Measurements from ENCODE around the gene UBAC2.
"Not testable (repeated sequence)": the region's sequence is repeated elsewhere in the genome, so short reads cannot be mapped to it uniquely, and the experiment has no call there.

Gene UBAC2

DNA sequence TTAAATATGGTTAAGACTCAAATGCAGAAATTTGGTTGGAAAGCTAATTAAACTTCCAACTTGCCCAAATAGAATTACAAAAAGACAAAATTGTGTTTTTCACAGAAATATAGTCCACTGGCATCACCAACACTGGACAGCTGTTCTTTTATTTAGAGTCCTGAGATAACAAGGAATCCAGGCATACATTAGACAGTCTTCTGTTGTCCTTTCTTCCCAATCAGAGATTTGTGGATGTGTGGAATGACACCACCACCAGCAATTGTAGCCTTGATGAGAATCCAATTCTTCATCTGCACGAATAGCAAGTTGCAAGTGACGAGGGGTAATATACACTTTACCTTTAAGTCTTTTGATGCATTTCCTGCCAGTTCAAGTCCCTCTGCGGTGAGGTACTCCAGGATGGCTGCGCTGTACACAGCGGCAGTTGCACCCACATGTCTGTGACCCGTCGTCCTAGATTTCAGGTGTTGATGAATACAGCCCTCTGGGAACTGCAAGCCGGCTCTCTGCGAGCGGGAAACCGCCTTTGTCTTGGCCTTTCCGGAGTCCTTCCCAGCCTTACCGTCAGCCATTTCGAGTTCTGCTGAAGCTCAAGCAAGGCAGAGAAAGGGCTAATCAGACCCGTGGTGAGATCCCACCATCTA is 14.7 kb downstream of the UBAC2 start:
- no peak for DNase-seq (ENCODE audit: low read depth)

DNA sequence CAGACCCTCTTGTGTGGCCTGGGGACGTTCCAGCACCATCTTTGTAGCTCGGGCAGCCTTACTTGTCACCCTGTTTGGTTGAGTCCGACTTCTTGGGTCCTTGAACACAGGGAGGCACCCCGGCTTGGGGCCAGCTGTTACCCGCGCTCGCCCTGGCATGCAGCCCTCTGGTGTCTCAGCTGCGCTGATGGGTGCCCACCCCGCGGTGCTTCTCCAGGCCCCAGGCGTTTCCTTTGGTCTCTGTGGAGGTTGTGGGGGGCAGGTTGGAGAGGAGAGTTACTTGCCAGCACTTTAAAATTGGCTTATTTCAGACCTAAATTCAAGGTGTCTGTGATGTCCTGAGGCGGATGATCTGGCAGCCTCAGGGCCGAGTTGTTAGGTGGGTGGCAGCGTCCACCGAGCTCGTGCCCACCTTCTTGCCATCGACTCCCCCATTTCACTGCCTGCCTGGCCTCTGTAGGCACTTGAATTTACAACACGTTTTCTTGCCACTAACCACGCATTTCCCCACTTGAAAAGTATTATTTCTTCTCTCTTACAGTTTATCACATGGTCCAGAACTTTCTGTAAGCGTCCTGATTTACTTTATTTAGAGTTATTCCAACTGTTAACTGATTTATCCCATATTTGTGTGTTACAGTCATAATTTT is 16.9 kb downstream of the UBAC2 start:
- DNase-seq (ENCODE audit: low read depth), result no peak

DNA sequence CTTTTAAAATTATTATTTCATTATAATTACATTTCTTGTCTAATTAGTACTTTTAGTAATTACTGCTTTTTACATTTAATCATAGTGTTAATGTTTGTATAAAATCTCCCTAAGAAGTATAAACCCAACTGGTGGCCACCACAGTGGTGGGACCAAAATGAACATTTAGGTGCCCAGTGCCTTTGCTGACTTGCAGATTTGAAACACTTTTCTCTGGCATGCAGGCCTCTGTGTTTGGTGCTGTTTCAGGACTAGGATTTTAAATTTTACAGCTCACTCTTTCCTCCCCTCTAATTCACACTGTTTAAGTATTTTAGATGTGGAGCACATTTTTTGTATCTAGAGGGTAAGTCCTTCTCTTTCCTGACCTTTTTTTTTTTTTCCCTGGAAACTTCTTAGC is 17.5 kb downstream of the UBAC2 start:
- no peak for DNase-seq (ENCODE audit: low read depth)

DNA sequence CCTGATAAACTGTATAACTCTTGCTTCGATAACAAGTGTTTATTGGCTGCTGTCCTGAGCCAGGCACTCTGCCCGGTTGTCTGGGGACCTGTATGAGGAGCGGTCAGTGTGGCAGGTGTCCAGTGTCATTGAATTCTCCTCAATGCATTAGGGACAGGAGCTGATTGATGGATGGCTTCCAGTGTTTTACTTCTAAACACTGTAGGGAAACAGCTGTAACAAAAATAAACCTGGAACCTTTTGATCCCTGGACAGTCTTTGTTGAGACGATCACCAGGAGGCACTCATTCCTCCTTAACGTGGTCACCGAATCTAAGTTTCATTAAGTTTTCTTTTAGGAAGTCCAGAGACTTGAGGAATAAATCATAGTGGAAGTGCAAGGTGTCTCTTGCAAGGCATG is 17.9 kb downstream of the UBAC2 start:
- DNase-seq (ENCODE audit: low read depth), result no peak

DNA sequence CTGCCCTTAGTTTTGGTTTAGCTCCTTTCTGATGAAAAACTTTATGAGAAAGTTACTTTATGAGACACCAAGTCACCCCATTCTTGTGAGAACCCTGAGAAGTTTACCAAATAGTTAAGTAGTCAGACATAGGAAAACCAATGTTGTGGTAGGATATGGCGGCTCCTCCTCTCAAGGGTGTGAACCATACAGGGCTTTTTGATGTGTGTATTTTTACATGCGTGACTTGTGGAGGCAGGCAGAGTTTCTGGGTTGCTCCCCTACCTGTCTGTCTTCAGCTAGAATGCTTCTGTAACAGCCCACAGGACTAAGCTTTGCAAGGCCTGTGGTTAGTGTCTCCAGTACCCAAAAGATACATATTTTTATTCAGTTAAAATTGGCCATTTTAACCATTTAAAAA is 18.3 kb downstream of the UBAC2 start:
- no peak for DNase-seq (ENCODE audit: low read depth)

DNA sequence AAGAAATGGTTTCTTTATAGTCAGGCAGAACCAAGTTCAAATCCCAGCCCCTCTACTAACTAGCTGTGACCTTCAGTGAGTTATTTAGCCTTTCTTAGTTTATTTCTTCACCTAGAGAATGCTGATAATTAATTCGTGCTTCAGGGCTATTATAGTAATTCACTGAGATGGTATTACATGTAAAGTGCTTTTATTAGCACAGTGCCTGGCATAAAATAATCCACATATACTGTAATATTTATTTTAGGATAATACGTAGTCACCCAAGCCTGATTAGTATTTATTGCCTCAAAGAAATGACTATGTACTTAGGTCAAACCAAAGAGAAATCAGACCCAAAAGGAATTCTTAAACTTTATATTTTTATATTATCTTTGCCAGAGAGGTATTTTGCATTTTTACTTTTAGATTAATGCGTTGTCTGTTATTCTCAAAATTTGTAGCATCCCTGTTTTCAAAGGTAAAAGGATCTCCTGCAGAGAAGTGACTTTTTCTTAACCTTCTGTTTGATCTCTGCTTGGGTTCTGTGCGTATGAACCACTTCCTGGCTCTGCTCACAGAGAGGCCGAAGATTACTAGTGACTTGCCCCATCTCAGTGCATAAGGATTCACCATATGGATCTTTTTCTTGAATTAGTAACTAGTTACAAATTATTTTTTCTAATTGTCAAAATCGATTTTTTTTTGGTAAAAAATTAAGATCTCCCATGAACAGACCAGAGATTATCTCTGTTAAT is 19.7 kb downstream of the UBAC2 start:
- no peak for DNase-seq (ENCODE audit: low read depth)

DNA sequence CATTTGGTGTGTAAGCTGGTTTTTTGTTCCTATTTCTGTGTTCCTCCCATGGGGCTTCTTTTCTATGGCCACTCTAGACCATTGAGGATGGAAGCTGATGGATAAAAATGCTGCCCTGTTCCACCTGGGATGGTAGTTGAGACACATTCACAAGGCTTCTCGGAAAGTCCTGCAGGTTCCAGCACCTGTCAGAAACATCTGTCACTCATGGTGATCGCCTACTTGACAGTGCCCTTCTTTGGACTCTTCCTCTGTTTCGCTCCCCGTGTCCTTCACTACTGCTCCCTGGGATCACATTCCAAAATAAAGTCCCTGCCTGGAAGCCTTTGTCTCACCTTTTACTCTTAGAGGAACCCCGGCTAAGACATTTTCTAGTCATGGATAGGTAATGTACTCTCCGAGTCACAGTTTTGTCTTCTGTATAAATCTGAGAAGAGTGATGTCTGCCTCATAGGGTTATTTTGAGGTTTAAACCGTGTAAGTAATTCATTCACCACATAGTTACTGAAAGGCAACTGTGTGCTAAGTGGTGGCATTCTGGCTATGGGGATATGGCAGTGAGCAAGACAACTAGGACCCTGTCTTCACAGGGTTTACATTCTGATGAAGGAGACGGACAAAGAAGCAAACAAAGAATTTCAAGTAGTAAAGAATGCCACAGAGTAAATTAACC is 21.0 kb downstream of the UBAC2 start:
- no peak for DNase-seq (ENCODE audit: low read depth)

DNA sequence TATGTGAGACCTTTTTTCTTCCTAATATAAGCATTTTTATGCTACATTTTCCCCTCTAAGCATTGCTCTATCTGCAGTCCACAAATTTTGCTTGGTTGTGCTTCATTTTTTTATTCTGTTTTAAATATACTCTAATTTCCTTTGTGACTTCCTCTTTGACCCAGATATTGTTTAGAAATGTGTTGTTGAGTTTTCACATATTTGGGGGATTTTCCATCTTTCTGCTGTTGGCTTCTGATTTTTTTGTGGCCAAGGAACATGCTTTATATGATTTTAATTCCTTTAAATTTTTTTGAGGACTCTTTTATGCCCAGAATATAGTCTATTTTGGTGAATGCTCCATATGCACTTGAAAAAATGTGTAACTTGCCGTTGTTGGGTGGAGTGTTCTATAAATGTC is 22.9 kb downstream of the UBAC2 start:
- no peak for DNase-seq (ENCODE audit: low read depth)

DNA sequence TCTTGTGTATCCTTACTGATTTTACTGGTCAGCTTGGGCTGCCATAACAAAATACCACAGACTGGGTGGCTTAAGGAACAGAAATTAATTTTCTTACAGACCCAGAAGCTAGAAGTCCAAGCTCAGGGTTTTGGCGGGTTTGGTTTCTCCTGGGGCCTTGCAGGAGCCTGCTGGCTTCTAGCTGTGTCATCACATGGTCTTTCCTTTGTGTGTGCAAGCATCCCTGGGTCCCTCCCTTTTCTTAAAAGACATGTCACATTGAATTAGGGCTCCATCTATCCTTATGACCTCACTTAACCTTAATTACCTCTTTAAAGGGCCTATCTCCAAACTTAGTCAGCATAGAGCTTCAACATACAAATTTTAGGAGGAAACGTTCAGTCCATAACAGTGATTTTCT is 23.4 kb downstream of the UBAC2 start:
- DNase-seq (ENCODE audit: low read depth), result no peak

DNA sequence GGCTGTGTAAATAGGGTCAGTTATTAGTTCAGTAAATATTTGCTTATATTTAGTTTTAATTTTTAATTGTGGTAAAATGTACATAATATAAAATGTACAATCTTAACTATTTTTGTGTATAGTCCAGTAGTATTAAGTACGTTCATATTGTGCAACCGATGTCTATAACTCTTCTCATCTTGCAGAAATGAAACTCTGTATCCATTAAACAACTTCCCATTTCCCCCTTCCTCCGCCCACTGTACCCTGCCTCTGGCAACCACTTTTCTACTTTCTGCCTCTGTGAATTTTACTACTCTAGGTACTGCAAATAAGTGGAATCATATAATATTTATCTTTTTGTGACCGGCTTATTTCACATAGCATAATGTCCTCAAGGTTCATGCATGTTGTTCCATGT is 24.4 kb downstream of the UBAC2 start:
- DNase-seq (ENCODE audit: low read depth), result no peak

DNA sequence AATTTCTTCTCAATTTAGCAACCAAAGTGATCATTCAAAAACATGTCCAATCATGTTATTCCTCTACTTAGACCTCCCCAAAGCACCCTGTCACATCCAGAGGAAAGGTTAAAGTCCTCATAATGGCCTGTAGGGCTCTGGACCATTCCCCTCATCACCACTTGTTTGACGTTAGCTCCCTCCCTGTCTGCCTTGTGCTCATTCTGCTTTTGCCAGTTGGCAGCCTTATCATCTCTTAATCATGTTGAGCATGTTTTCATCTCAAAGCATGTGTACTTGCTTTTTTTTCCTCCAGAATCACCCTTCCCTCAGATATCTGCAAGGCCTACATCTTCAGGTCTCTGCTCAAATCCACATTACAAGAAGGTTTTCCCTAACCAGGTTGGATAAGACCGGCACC is 25.9 kb downstream of the UBAC2 start:
- DNase-seq (ENCODE audit: low read depth), result no peak

DNA sequence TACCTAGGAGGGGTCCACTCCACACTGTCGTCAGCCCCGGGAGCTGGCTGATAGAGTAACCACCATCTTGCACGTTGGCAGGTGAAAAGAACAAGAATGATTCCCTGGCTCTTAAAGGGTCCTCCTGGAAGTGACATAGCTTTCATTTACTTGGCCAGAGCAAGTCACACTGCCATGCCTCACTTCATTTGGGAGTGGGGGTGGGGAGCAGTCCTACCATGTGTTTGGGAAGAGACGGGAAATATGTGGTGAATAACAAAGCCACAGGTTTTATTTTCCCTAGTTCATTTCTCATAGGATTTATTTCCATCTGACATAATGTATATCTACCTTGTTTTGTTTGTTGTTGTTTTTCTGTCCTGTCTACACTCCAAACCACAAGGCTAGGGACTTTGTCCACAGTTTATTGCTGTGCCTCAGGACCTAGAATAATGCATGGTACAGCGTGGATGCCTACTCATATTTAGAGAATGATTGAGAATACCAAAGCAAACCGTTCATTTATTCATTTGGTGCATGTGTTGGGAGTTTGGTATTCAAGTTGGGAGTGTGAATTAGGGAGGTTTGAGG is 26.8 kb downstream of the UBAC2 start:
- no peak for DNase-seq (ENCODE audit: low read depth)

DNA sequence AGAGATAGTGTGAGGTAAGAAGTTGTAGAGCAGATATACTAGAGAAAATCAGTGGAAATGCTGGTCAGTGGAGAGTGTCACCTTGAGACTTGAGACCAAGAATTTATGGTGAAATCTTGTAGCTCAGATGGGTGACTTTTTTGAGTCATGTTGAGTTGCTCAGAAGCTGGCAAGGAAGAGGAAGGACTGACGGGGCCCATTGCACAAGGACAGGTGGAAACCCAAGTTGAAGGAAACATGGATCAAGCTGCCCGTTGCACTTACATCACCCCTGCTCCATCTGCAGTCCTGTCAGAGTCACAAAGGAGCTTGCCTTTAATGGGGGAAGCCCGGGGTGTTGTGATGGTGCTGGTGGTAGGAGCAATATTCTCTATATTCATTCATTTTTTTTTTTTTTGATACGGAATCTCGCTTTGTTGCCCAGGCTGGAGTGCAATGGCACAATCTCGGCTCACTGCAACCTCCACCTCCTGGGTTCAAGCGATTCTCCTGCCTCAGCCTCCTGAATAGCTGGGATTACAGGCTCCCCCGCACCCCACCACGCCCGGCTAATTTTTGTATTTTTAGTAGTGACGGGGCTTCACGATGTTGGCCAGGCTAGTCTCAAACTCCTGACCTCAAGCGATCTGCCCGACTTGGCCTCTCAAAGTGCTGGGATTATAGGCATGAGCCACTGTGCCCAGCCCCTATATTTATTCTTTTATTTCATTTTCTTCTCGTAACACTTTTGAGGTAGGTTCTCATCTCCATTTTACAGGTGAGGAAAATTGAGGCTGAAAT is 27.4 kb downstream of the UBAC2 start:
- DNase-seq (ENCODE audit: low read depth), result no peak

DNA sequence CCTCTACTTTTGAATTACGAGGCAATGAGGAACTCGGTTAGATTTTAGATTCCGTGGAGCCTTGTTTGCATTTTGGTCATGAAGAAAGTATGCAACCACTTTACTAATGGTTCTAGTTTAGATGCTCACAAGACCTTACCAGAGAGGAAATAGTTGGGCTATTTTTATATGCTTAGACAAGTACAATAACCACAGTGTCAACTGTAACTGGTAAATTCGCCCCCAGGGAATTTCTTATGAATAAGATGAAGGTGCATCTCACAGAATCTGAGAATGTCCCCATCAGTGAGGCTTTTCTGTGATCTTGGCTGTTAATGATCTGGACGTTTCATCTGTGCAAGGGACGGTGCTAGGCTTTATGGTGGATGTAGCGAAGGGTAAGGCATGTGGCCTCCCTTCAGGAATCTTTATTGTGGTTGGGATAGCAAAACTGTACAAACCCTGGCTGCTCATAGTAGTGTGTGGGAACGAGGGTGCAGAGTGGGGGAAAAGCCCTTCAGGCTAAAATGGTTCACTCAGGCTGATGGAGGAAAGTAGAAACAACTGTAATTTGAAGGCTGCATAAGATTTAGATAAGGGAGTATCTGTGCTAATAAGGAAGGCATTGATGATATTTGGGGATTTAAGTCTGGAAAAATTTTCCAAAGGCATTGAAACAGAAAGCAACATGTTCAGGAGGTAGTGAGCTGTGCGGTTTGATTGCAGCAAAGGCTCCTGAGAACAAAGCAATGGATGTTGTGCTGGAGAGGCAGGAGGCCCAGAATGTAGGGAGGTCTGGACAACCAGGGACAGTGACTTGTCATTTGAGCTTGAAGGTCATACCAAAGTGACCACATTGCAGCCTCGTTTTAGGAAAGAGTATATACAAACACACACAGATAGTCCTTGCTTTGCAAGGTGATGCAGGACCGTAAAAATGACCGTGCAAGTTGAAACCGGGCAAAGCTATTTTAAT is 28.4 kb downstream of the UBAC2 start:
- no peak for DNase-seq (ENCODE audit: low read depth)

DNA sequence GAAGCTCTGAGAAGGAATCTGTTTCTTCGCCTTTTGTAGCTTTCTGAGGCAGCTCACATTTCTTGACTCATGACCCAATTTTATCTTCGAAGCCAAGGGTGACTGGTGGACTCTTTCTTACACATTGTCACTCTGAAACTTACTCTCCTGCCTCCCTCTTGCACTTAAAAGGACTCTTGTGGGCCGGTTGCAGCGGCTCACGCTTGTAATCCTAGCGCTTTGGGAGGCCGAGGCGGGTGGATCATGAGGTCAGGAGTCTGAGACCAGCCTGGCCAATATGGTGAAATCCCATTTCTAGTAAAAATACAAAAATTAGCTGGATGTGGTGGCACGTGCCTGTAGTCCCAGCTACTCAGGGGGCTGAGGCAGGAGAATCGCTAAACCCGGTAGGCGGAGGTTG is 29.9 kb downstream of the UBAC2 start:
- DNase-seq (ENCODE audit: low read depth), result not testable (repeated sequence)

DNA sequence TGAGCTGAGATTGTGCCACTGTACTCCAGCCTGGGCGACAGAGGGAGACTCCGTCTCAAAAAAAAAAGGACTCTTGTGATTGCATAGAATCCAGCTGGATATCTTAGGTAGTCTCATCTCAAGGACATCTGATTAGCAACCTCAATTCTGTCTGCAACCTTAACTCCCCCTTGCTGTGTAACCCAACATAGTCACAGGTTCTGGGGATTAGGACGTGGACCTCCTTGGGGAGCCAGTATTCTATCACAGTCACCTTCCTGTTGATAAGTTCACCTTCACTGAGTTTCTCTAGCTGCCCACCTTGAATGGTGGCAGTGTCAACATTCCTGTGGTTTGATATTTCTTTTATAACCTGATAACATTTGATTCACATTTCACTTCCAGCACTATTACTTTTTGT is 30.3 kb downstream of the UBAC2 start:
- no peak for DNase-seq (ENCODE audit: low read depth)

DNA sequence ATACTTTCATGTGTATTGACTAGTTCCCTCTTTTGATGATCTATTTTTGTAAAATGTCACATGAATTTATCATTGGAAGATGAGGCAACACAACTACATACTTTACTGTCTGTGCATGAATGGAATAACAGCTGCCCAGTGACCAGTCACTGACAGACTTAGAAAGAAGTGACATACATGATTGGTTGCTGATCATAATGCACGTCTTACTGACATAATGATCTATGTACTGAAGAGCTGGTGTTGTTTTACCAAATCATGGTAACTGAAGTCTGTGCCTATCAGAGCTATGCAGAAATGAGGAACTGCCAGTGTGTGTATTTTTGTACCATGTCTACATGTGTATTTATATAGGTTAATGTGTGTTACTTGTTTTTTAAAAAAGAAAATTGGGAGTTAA is 31.1 kb downstream of the UBAC2 start:
- DNase-seq (ENCODE audit: low read depth), result no peak

DNA sequence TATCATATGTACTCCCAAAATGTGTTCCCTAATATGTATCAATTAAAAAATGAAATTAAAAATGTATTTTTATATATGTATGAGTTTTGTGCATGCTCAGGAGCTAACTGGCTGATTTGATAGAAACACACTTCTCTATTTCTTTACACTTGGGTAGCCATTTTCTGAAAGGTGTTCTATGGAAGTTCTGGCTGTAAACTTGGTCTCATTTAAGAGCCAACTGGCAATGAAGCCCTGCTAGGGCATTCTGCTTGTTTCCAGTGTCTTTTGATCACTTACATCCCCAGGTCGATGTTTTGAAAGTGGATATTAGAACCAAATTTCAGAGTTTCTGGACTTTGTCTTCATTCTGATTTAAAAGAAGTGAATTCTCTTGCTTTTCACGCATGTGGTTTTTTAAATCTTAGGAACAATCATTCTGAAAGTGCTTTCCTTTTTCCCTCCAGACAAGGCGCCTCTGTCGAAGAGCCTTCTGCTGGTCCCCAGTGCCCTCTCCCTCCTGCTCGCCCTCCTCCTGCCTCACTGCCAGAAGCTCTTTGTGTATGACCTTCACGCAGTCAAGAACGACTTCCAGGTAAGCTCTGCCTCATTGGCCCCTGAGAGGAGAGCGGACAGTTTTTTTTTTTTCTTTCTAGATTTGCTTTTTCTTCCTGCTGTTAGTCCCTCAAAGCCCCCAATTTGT is 37.5 kb downstream of the UBAC2 start:
- DNase-seq (ENCODE audit: low read depth), result no peak

DNA sequence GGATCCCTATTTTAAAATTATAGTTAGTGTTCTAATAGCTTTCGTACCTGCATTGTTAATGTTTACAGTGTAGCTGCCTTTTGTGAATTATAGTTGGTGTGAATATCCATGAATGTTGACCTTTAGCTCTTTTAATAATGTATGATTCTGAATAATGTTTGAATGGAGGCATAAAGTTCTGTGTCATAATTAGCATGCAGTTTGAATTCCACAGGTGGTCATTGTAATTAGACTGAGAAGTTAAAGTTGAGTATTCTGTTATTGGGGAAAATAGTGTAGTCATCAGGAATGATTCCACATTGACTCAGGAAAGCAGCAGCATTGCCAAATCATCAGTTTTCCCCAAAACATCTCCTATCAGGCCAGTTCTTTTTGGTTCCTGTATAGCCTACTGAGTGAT is 45.4 kb downstream of the UBAC2 start:
- no peak for DNase-seq (ENCODE audit: low read depth)

DNA sequence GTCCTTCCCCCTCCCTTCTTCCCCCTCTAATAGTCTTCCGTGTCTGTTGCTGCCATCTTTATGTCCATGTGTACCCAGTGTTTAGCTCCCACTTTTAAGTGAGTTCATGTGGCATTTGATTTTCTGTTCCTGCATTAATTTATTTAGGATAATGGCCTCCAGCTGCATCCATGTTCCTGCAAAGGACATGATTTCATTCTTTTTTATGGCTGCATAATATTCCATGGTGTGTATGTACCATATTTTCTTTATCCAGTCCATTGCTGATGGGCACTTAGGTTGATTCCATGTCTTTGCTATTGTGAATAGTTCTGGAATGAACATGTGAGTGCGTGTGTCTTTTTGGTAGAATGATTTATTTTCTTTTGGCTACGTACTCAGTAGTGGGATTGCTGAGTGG is 48.5 kb downstream of the UBAC2 start:
- not testable (repeated sequence) for DNase-seq (ENCODE audit: low read depth)

All from stimulated activated CD8-positive, alpha-beta memory T cell treated with anti-CD3 and anti-CD28 coated beads, Interleukin-12 subunit alpha, Interleukin-12 subunit beta, amount 100 ng/mL, for 4 hours (primary cell).